ENCODE data around the gene CTNS. TPM values are rescaled to one million over a fixed set of nuclear protein-coding genes. Genes with fewer than 3 reads are reported as not detected.

CTNS gene
- total and polyA plus RNA-seq, 2 of the 13 experiments (the other 11 are each of a cell fraction or from before 2014, with no cell fraction given): 9.5 to 13.7 TPM

- peak; percentile 31 for TF ChIP-seq ZNF687 (CRISPR knock-in tag; IDR thresholded peaks at IDR 0.05)
- peak; percentile 38; the same call in 1 of the 2 replicates for TF ChIP-seq HIC2 (CRISPR knock-in tag; IDR thresholded peaks at IDR 0.05; ENCODE audit: low read depth)
- TF ChIP-seq E2F1 (CRISPR knock-in tag; IDR thresholded peaks at IDR 0.05): 0 out of 2 replicates have a peak, but pooled peaks have one; percentile 16
- peak; percentile 73 for TF ChIP-seq ZNF263 (CRISPR knock-in tag; IDR thresholded peaks at IDR 0.05)
- TF ChIP-seq ZZZ3 (CRISPR knock-in tag; IDR thresholded peaks at IDR 0.05; ENCODE audit: borderline replicate concordance): 0 out of 2 replicates have a peak, but pooled peaks have one; percentile 54
- TF ChIP-seq, protein P1, sequence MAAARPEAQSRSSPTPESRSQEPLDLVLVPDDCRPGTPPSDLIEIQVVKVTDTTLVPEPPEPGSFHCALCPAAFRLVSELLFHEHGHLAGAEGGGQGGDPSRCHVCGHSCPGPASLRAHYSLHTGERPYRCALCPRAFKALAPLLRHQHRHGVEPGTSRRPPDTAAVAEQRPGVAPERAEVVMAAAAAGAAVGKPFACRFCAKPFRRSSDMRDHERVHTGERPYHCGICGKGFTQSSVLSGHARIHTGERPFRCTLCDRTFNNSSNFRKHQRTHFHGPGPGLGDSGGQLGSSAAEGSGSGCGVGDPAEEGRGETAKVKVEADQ (CRISPR knock-in tag; IDR thresholded peaks at IDR 0.05; ENCODE audit: borderline replicate concordance): no peak
- TF ChIP-seq KLF16 (CRISPR knock-in tag; IDR thresholded peaks at IDR 0.05): peak in 1 of 2 experiments; percentile 15; a peak in 1 of 4 replicates
- TF ChIP-seq ZNF777 (CRISPR knock-in tag; IDR thresholded peaks at IDR 0.05): 0 out of 2 replicates have a peak, but pooled peaks have one; percentile 55
- no peak for TF ChIP-seq PHF20 (CRISPR knock-in tag; IDR thresholded peaks at IDR 0.05)
- TF ChIP-seq RELA (CRISPR knock-in tag; IDR thresholded peaks at IDR 0.05): peak; percentile 10; the same call in 1 of the 2 replicates
- TF ChIP-seq, protein P2, sequence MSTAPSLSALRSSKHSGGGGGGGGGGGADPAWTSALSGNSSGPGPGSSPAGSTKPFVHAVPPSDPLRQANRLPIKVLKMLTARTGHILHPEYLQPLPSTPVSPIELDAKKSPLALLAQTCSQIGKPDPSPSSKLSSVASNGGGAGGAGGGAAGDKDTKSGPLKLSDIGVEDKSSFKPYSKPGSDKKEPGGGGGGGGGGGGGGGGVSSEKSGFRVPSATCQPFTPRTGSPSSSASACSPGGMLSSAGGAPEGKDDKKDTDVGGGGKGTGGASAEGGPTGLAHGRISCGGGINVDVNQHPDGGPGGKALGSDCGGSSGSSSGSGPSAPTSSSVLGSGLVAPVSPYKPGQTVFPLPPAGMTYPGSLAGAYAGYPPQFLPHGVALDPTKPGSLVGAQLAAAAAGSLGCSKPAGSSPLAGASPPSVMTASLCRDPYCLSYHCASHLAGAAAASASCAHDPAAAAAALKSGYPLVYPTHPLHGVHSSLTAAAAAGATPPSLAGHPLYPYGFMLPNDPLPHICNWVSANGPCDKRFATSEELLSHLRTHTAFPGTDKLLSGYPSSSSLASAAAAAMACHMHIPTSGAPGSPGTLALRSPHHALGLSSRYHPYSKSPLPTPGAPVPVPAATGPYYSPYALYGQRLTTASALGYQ (CRISPR knock-in tag; IDR thresholded peaks at IDR 0.05): 0 out of 2 replicates have a peak, but pooled peaks have one; percentile 48
- TF ChIP-seq ZFY (CRISPR knock-in tag; IDR thresholded peaks at IDR 0.05): peak; percentile 32; the same call in 1 of the 2 replicates
- TF ChIP-seq ZNF839 (CRISPR knock-in tag; IDR thresholded peaks at IDR 0.05; ENCODE audit: borderline replicate concordance): no peak
- TF ChIP-seq, protein P3, sequence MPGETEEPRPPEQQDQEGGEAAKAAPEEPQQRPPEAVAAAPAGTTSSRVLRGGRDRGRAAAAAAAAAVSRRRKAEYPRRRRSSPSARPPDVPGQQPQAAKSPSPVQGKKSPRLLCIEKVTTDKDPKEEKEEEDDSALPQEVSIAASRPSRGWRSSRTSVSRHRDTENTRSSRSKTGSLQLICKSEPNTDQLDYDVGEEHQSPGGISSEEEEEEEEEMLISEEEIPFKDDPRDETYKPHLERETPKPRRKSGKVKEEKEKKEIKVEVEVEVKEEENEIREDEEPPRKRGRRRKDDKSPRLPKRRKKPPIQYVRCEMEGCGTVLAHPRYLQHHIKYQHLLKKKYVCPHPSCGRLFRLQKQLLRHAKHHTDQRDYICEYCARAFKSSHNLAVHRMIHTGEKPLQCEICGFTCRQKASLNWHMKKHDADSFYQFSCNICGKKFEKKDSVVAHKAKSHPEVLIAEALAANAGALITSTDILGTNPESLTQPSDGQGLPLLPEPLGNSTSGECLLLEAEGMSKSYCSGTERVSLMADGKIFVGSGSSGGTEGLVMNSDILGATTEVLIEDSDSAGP (CRISPR knock-in tag; IDR thresholded peaks at IDR 0.05; ENCODE audit: borderline replicate concordance): peak; percentile 8; the same call in 1 of the 2 replicates
These were observed 381 bp downstream of the CTNS start (continued) for GRCh38 chr17:3636908-3637373.

Measured in HepG2 (cell line).